HG03025 (cell line): ENCODE measurements around the gene KIF25.

Source experiments
- ATAC-seq: cut with Tn5 transposase; IDR thresholded peaks from one replicate; pipeline ENCODE4 v1.9.1; 2021; ENCODE audit warnings: mild to moderate bottlenecking, moderate library complexity; ENCODE audit not compliant: unreplicated experiment, low FRiP score

Gene KIF25

DNA sequence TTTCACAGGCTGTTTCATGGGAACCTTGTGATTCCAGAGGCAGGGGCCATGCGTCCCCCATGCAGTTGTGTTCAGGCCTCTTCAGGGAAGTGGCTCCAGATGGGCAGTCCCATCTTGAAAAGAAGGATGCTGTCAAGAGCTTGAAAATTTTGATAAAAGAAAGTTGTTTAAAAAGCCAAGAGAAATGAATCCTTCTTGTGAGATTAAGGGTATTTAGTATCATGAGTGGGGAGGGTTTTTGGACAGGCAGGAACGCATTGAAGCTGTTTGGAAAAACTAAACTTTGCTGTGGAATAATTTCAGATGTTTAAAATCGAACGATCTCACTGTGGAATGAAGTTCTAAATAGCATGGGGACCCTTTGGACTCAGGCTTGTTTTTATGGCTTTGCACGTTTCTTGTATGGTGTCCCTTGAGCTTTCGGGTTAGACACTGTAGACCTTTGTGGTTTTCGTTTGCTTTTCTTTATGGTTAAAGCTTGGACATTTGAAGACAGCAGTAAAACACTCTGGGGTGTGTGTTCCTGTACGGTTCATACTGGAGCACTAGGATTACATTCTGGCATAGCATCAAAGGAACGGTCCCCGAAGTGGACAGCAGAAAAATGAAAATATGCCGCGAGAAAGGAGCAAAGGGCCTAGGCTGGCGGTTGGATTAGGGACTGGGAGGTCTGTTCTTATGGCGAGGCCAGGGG lies 18.2 kb downstream of the KIF25 start:
- ATAC-seq = no peak

DNA sequence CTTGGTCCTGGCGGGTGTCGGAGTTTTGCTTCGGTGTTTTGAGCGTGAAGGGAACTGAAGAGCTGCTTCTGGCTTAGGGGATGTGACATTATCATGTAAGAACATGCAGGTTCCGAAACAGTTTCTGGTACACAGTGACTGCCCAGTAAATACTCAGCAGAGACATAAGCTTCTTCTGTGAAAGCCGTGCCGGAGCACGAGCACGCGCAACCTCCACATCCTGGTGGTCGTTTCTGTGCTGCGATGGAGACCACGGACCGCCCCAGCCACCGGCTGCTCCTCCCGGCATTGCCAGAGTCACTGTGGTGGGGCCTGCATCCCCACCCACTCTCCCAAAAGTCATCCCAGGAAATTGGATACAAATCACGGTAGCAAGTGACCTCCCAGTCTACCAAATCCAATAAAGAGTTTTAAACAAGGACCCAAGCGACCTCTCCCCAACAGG lies 18.7 kb downstream of the KIF25 start:
- no peak for ATAC-seq

DNA sequence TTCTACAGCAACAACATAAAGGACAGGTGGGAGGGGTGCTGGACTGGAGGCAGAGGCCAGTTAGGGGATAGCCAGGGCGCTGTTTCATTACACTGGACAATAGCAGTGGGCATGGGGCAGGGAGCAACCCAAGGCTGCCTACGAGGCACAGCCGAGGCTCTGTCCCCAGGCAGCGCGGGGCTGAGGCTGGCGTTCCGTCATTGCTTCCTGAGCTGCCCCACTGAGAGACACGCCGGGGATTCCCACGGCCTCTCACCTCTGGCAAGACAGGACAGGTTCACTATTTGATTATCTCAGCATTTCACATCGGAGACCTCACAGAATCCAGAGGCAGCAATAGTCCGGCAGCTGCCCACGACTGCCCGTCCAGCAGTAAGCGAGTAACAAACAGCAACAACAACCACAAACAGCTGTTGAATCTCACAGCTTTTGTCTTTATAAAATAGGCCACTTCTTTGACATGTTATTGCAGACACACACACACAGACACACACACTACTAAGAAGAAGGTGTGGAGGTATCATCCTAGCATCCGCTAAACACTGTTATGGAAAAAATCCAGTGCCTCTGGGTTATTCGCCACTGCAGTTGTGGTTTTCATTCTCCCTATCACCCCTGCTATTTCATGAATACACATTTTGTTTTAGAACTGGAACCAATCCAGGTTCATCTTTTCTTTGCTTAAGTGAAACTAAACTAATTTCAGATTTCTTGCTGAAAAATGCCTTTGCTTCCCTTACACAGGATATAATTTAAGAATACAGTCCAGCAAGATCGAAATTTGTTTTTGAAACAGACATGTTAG lies 19.5 kb downstream of the KIF25 start:
- ATAC-seq = no peak

DNA sequence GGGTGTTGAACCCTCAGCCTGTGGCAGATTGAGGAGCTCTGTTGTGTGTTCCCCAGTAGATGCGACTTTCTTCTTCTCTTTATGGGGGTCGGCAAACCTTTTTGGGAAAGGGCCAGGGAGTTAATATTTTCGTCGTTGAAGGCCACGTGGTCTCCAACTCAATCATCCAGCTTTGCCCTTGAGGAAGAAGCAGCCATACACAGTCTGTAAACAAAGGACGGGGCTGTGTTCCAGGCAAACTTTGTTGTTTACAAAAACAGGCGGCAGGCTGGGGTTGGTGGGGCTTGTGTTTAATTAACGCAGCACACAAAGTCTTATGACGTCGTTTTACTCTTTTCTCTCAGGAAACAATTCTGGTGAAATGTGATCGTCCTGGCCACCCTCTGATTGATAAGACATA lies 20.2 kb downstream of the KIF25 start:
- no peak for ATAC-seq

DNA sequence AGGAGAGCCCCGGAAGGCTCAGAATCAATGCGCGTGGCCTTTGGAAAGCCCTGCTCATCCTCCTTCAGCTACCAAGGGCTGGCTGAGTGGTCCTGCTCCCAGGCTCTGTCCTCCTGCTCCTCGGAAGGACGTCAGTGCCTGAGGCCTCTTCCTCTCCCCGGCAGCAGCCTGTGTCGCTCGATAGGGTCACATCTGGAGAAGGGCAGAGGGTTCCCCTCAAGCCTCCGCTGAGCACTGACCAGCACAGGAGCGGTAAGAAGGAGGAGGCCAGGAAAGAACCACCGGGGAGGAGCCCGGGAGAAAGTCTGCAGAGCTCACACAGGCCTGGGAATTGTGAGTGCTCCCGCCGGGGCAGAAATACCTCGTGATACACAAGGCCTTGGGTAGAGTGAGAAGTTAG lies 21.2 kb downstream of the KIF25 start:
- no peak for ATAC-seq

DNA sequence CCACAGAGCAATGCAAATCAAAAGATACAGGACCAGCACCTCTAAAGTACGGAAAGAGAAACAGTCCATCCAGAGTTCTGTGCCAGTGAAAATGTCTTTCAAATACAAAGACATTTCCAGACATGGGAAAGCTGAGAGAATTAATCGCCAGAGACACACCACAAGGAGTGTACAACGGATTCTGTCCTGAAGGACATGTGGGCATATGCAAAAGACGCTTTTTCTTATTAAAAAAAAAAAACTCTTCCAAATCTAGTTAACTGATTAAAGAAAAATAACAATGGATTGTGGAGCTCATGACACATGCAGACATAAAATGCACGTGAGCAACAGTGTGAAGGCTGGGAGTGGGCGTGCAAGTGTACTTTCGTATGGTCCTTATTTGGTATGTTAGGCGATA lies 22.8 kb downstream of the KIF25 start:
- no peak for ATAC-seq

DNA sequence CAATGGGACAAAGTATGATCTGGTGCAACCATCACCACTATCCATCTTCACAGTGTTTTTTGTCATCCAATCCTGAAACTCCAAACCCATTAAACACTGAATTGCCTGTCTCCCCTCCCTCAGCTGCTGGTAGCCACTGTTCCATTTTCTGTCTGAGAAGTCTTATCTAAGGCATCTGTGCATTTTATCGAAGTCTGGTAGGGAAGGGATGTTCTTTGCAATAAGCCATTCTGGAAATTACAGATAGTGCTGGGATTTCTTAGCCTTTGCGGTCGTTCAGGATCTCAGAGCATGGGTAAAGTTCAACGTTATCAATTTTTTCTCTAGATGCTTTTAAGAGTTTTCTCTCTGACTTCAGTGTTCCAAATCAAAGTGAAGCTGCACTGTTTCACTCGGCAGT lies 24.1 kb downstream of the KIF25 start:
- ATAC-seq = no peak

DNA sequence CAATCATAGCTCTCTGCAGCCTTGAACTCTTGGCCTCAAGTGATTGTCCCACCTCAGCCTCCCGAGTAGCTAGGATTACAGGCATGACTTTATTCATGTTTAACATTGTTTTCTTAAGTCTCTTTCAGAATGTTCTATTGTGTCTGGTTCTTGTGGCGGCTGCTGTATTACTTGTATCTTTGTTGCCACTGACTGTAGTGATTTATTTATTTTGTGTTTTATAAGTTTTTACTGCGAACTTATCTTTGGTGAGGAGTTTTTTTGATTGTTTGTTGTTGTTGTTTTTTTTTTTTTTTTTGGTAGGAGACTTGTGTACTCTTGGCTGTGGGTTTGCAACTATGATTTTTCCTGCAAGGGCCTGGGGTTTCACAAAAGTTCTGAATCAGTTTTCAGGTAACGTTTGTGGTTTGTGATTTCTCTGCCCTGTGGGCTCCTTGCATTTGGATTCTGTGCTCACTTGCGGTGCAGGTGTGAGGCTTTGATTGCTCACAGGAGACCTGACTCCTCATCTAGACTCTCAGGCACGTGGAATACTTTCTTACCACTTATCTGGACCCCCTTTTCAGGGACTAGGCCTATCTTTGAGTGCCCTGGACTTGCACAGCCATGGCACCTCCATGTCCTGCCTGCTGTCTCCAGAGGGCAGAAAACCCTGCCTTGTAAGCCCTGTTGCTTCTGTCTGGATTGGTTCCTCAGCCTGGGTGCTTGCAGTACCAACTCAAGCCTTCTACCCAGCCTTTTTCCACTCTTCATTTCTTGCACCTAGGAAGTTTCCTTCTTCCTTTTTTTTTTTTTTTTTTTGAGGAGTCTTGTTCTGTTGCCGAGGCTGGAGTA lies 25.2 kb downstream of the KIF25 start:
- ATAC-seq = no peak

DNA sequence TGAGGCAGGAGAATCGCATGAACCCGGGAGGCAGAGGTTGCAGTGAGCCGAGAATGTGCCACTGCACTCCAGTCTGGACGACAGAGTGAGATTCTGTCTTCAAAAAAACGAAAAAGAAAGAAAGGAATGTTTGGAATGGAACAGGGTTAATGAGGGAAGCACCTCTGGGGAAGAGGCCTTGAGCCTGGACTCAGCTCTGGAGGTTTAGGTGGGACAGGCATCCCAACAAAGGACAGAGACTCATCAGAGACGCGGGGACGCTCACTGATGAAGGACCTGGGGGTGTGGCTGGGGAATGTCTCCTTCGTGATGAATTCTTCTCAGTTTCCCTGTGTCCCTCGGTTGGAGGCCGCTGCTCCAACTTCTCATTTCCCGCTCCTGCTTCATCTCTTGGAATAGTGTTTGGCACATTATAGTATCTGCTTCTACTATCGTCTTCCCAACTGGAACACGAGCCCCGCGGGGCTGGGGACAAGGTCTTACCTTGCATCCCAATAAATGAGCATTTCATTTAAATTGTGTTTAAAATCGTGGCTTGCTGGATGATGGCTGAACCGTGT lies 27.6 kb downstream of the KIF25 start:
- ATAC-seq = no peak

DNA sequence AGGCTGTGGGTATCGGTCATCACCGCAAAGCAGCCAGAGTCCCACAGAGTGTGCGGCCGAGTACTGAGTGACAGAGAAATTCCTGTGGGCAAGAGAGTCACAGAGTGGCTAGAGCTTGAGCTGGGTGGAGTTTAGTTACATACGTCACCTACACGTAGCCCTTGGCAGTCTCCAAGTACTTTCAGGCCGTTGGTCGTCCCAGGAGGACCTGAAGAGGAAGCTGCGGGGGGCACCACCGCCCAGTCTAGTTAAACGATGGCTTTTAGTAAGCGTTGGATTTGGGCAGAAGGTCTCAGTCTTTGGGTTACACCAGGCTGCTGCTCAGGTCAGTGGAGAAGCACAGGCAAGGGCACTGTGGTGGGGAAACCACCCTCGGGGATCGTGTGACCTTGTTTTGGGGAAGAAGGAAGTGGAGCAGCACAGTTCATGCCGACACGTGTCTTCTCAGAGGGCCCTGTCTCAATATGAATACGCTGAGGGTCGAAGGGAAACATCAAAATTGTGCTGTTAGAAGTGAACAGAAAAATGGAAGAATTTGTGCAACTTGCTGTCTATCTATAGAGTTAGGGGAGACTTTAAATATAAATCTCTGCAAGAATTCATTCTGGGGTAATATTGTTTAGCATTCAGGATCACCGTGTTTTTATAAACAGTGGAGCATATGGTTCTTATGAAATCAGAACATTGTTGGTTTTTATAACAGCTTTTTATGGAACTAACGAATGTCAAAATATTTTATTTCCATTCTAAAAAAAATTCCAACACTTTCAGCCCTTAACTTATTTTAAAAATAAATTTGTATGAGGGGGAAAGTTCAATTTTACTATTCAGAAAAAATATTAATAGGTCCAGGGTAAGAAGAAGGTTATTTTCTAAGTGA lies 28.6 kb downstream of the KIF25 start:
- no peak for ATAC-seq

DNA sequence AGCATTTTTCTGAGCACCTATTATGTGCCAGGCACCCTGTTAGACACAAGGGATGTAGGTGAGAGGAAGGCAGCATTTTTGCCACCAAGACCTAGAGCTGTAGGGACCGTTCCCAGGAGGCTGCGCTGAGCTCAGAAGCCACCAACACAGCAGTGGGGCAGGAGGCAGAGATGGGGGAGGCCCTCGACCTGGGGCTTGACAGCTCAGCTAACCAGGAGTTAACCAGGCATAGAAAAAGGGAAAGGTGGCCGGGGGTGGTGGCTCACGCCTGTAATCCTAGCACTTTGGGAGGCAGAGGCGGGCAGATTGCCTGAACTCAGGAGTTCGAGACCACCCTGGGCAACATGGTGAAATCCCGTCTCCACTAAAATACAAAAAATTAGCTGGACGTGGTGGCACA lies 29.5 kb downstream of the KIF25 start:
- no peak for ATAC-seq

DNA sequence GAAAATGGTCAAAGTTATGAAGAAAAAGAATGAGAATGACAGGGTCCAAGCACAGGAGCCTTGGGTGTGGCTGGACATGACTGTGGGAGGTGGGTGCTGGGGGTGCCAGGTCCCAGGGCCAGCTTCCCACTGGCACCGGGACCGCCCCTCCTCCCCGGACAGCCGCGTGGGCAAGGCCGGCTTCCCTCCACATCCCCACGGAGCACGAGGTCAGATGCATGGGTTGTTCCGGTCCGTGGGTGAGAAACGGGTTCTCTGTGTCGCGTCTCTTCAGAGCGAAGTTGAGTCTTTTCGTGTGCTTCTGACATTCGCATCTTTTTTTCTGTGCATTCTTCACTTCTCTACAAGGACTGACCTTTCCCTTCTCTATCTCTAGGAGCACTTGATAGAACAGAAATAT lies 30.1 kb downstream of the KIF25 start:
- no peak for ATAC-seq

DNA sequence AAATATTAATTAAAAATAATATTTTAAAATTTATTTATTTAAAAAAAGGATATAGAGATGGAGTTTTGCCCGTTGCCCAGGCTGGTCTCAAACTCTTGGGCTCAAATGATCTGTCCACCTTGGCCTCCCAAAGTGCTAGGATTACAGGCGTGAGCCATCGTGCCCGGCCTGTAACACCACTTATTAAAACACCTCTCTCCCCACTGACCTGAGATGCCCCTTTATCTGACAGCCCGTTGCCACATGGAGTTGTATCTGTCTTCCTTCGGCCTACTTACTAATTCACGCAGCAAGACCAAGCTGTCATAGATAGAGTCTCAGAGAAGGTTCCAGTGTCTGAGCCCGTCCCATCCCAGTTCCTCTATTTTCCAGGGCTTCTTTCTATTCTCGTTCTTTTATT lies 30.7 kb downstream of the KIF25 start:
- ATAC-seq = no peak

DNA sequence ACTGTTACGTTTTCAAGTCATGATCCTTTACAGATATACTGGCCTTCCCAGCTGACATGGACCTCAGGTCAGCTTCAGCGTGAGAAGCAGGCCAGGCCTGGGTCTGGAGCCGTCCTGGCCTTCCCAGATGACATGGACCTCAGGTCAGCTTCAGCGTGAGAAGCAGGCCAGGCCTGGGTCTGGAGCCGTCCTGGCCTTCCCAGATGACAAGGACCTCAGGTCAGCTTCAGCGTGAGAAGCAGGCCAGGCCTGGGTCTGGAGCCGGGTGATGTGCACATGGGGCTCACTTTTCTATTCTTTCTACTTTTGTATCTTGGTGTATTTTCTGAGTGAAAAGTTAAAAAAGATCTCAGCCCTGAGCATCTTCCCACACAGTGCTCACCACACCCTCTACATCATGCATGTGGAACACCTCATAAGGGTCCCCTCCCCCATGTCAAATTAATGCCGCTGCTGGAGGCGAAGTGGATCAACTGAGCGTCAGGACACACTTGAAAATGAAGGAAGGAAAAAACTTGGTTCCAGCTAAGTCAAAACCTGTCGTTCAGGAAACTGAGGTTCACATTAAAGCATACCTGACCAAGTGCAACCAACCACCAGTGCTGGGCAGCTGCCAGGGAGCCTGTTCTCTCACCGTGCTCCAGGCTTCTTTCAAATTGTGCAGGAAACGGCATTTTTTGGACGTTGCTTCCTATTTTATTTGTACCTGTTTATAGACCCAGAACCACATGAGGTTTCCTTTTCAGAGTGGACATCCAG lies 32.2 kb downstream of the KIF25 start:
- ATAC-seq = no peak

DNA sequence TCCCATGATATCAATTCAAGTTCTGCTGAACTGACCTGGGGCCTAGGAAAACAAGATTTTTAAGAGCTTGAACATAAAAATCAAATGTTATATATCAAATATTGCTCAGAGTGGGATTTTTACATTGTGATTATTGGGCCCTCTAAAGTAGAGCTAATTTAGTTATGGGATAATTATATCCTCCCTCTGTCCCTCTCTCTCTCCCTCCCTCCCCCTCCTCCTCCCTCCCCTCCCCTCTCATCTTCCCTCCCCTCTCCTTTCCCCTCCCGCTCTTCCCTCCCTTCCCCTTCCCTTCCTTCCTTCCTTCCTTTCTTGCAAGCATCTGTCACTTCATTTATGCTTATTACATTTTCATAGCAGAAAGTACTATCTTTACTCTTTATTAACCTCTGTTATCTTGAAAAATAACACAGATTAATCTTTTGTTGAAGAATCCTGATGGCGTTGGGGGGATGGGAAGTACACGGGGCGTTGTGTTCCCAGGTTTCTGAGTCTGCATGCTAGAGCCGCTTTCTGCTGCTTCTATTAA lies 32.8 kb downstream of the KIF25 start:
- ATAC-seq = no peak

DNA sequence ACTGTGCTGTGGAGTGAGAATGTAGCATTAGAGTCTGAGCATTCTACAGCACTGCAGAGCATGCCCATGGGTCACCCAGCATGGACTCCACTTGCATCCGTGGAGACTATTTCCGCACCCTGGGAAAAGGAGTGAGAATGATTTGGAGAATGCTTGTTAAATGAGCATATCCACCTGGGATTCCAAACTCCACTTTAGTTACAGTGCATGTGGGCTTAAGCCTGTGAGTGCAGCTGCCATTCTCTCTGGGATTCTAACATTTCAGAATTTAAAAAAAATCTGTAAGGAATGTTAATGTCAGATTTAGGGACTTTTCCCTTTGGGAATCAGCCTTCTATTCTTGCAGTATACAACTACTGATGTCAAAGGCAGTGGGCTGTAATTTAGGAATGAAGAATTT lies 33.4 kb downstream of the KIF25 start:
- no peak for ATAC-seq

DNA sequence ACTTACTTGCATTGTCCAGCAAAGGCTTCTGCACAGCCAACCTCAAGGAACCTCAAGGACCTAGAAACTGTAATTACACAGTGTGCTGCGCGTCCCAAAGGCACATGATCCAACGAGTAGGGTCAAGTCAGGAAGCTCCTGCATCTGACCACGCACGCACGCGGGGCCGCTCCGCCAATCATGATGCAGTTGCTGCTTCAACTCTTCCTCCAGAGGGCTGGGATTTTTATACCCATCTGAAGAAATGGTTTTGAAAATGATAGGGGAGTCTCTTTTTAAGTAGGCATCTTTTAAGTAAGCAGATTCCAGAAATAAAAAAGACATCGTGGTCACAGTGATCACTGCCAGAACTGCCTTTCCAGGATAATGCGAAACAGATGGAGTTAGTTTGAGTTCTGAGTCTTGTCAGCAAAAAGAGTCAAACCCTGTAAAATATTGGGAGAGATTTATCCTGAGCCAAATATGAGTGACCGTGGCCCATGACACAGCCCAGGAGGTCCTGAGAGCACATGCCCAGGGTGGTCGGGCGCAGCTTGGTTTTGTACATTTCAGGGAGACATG lies 34.0 kb downstream of the KIF25 start:
- ATAC-seq = no peak

DNA sequence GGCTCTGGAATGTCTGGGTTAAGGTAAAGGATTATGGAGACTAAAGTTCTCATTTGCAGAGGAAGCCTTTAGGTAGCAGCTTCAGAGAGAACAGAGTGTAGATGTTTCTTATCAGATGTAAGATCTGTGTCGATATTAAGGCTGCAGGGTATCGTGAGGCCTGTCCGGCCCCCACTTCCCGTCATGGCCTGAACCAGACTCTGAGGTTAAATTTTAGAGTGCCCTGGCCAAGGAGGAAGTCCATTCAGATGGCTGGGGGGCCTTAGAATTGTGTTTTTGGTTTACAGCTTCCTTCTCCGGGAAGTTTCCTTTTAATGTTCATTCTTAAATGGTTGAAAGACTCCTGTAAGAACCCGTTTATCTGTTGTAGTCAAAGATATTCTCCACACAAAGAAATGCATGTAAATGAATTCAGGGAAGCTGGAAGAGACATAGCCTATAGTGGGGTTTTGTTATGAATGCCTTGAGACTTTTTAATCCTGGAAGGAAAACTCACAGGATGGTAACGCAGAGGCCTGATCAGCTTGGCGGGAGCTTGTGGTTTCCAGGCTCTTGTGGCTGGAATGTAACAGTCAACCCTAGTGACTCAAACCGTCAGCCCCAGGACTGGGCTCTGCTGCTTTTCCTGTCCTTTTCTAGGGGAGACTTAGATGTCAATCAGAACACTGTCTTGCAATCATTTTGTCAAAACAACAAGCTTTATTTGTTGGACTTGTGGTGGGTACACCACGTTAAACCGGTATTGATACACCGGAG lies 34.7 kb downstream of the KIF25 start:
- no peak for ATAC-seq
